ENCODE results near the gene SORCS2.

Gene SORCS2

DNA sequence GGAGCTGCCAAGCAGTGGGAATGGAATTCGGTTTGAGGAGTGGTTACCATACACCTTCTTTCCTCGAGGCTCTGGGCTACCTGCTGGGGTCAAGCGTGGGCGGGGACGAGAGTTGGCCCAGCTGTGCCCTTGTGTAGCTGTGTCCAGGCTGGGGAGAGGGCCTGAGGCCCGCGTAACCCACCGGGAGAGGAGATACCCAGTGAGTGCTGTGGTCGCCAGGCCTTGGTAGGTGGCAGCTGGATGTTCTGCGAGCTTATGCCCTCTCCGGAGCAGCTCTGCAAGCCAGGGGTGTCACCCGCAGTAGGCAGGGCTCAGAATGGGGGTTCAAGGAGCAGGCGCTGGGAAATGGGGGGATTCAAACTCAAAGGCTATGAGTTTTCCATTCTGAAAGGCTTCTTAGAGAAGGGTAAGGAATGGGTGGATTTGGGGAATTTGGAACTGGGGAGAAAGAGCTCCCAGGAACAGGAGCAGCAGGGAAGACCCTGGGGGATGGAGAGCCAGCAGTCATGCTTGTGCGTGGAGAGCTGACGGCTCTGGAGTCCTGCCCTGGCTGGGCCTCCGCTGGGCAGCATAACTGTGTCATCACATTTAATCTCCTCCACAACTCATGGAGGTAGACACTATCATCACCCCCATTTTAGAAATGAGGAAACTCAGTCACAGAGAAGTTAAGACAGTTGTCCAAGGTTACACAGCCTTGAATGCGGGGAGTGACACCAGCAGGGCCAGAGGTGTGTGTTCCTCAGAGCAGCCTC, 117.5 kb downstream of the SORCS2 start:
- no peak for DNase-seq (ENCODE audit: low read depth, low spot score)
- ChIA-PET CTCF (interaction anchor here (1.1 to 3.0 kb wide), 2 partner anchors 13 to 26 kb away, joined by 3 to 16 read pairs; no protein-coding TSS in a partner anchor), POLR2A (no interaction called here)
- no peak overlapping the region for H3K4me3 ChIP-seq (ENCODE audit: low read depth, low read length)
- TF ChIP-seq, protein P1, sequence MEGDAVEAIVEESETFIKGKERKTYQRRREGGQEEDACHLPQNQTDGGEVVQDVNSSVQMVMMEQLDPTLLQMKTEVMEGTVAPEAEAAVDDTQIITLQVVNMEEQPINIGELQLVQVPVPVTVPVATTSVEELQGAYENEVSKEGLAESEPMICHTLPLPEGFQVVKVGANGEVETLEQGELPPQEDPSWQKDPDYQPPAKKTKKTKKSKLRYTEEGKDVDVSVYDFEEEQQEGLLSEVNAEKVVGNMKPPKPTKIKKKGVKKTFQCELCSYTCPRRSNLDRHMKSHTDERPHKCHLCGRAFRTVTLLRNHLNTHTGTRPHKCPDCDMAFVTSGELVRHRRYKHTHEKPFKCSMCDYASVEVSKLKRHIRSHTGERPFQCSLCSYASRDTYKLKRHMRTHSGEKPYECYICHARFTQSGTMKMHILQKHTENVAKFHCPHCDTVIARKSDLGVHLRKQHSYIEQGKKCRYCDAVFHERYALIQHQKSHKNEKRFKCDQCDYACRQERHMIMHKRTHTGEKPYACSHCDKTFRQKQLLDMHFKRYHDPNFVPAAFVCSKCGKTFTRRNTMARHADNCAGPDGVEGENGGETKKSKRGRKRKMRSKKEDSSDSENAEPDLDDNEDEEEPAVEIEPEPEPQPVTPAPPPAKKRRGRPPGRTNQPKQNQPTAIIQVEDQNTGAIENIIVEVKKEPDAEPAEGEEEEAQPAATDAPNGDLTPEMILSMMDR (IDR thresholded peaks at IDR 0.05; ENCODE audit: insufficient read depth, low read length, missing control alignments) = no peak

DNA sequence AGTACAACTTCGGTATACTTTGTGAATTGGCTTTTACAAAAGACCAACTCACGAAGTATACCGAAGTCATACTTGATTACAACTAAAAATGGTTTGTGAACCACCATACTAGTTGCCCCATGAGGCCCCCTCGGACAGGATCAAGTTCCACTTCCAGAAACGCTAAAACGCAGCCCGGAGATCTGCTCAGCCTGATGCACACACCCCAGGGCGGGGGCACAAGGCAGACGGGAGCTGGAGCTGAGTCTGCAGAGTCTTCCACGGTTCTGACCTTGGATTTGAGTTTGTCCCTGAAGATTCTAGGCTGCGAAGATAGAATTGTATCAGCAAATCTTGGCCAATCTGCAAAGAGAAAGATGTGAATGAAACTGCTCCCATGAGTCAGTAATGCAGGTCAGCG, 118.1 kb downstream of the SORCS2 start:
- no peak overlapping the region for H3K4me3 ChIP-seq (ENCODE audit: low read depth, low read length)
- CTCF ChIA-PET = interaction anchor here (1.1 to 1.6 kb wide), 2 partner anchors 25 to 208 kb away, joined by 3 read pairs; no protein-coding TSS in a partner anchor
- DNase-seq (ENCODE audit: low read depth, low spot score) = no peak
- POLR2A ChIA-PET = no interaction called here
- TF ChIP-seq, protein P1 (IDR thresholded peaks at IDR 0.05; ENCODE audit: insufficient read depth, low read length, missing control alignments) = no peak

DNA sequence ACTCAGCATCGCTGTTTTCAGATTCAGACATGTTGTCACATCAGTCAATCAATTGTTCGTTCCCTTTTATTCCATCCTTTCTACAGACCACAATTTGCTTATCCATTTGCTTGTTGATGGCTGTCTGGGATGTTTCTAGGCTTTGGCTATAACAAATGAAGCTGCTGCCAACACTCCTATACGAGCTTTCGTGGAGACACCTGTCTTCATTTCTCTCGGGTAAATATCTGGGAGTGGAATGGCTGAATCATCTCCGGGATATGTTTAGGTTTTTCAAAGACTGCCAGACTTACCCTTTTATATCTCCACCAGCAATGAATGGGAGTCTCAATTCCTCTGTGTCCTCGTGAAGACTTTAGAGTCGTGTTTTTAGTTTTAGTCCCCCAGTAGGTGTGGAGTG, 118.9 kb downstream of the SORCS2 start:
- ChIA-PET CTCF (interaction anchor here (0.6 to 1.6 kb wide), 2 partner anchors 14 to 209 kb away, joined by 3 read pairs; no protein-coding TSS in a partner anchor), POLR2A (no interaction called here)
- no peak for DNase-seq (ENCODE audit: low read depth, low spot score)
- TF ChIP-seq, protein P1 (IDR thresholded peaks at IDR 0.05; ENCODE audit: insufficient read depth, low read length, missing control alignments) = no peak
- no peak overlapping the region for H3K4me3 ChIP-seq (ENCODE audit: low read depth, low read length)

- POLR2A ChIA-PET = interaction anchor here (1.8 kb wide), 1 partner anchor 16 kb away, joined by 5 read pairs; no protein-coding TSS in a partner anchor
- TF ChIP-seq, protein P1 (IDR thresholded peaks at IDR 0.05; ENCODE audit: insufficient read depth, low read length, missing control alignments) = no peak
- H3K4me3 ChIP-seq (ENCODE audit: low read depth, low read length) = no peak overlapping the region
- CTCF ChIA-PET = interaction anchor here (1.1 to 1.7 kb wide), 3 partner anchors 13 to 407 kb away, joined by 3 to 5 read pairs (median 5); no protein-coding TSS in a partner anchor
- DNase-seq (ENCODE audit: low read depth, low spot score) = no peak
Measured at GRCh38 chr4:7312691-7313090, 120.4 kb downstream of the SORCS2 start.

- H3K4me3 ChIP-seq (ENCODE audit: low read depth, low read length) = no peak overlapping the region
- ChIA-PET POLR2A (interaction anchor here (1.8 kb wide), 1 partner anchor 15 kb away, joined by 5 read pairs; no protein-coding TSS in a partner anchor), CTCF (interaction anchor here (1.1 to 1.7 kb wide), 2 partner anchors 14 to 407 kb away, joined by 5 read pairs; no protein-coding TSS in a partner anchor)
- TF ChIP-seq, protein P1 (IDR thresholded peaks at IDR 0.05; ENCODE audit: insufficient read depth, low read length, missing control alignments) = no peak
- no peak for DNase-seq (ENCODE audit: low read depth, low spot score)
Measured at GRCh38 chr4:7313347-7313811, 121.0 kb downstream of the SORCS2 start.

- TF ChIP-seq, protein P1 (IDR thresholded peaks at IDR 0.05; ENCODE audit: insufficient read depth, low read length, missing control alignments) = no peak
- ChIA-PET CTCF (interaction anchor here (1.7 kb wide), 1 partner anchor 14 kb away, joined by 5 read pairs; no protein-coding TSS in a partner anchor), POLR2A (no interaction called here)
- DNase-seq (ENCODE audit: low read depth, low spot score) = no peak
- H3K4me3 ChIP-seq (ENCODE audit: low read depth, low read length) = no peak overlapping the region
Measured at GRCh38 chr4:7313991-7314390, 121.7 kb downstream of the SORCS2 start.
